ENCODE measurements around the gene ISG20L2. TPM values are rescaled to one million over a fixed set of nuclear protein-coding genes. Genes with fewer than 3 reads are reported as not detected.
"Not testable (repeated sequence)": the region's sequence is repeated elsewhere in the genome, so short reads cannot be mapped to it uniquely, and the experiment has no call there.

Gene ISG20L2
- polyA plus RNA-seq, 1 of the 3 experiments (the other 2 are of a cell fraction), result 31.6 TPM

GRCh38 chr1:156765666-156766065 lies 37.1 kb upstream of the ISG20L2 start:
- H3K27me3 ChIP-seq (ENCODE audit: insufficient read depth), result no peaks in the 10 kb centered on the region
- WGBS (ENCODE audit: low lambda C conversion rate), result 95% methylated on average over 5 of the region's 5 CpGs
- H3K9me3 ChIP-seq, result no peaks in the 10 kb centered on the region
- H3K36me3 ChIP-seq (replicated peaks in 1 of 2; ENCODE audit: control insufficient read depth in 1 of 2, insufficient read depth in 2 of 2, low read length in 1 of 2), result peaks cover 8 to 10% of the 10 kb centered on the region in 2 experiments
- peaks cover 13 to 15% of the 10 kb centered on the region in 2 experiments; a peak in 3 of 4 replicates for H3K4me1 ChIP-seq (ENCODE audit: control insufficient read depth in 1 of 2, insufficient read depth in 2 of 2, low read depth in 1 of 2, low read length in 1 of 2)
- peak overlapping the region in 1 of 2 experiments; percentile 75; a peak in 2 of 4 replicates for H3K4me3 ChIP-seq (ENCODE audit: low read depth in 2 of 2, low read length in 1 of 2)
- H2AFZ ChIP-seq (ENCODE audit: low read depth), result peak overlapping the region; percentile 85
- H3K79me2 ChIP-seq (ENCODE audit: insufficient read depth), result peaks cover 45% of the 10 kb centered on the region
- peak overlapping the region in 1 of 2 experiments; percentile 88; a peak in 2 of 4 replicates for H3K27ac ChIP-seq (ENCODE audit: low read depth in 2 of 2, low read length in 1 of 2)
- DNase-seq, result no peak
- peaks cover 2% of the 10 kb centered on the region; the same call in 1 of the 2 replicates for H4K20me1 ChIP-seq (ENCODE audit: insufficient read depth)
- no peaks in the 10 kb centered on the region for H3F3A ChIP-seq (replicated peaks; ENCODE audit: insufficient read depth)
- H3K9me2 ChIP-seq, result no peaks in the 10 kb centered on the region
- H3K4me2 ChIP-seq, result peak overlapping the region; percentile 83
- POLR2A ChIA-PET, result no interaction called here
- CTCF ChIA-PET, result interaction anchor here (1.5 to 9.5 kb wide), 4 partner anchors 14 to 106 kb away, joined by 3 to 64 read pairs (median 14); partner anchors contain the start of genes HDGF, INSRR and NTRK1
- H3K9ac ChIP-seq, result peak overlapping the region; percentile 82
- TF ChIP-seq IRF3 (IDR thresholded peaks at IDR 0.05; ENCODE audit: low read depth, low read length) (no peak), YY1 (IDR thresholded peaks at IDR 0.05; ENCODE audit: low read depth) (no peak), CTCF (IDR thresholded peaks at IDR 0.05) (no peak), MAX (IDR thresholded peaks at IDR 0.05; ENCODE audit: low read depth) (no peak), JUND (IDR thresholded peaks at IDR 0.05) (no peak), ZBTB33 (IDR thresholded peaks at IDR 0.05; ENCODE audit: borderline replicate concordance, low read depth) (no peak), SIN3A (IDR thresholded peaks at IDR 0.05; ENCODE audit: borderline replicate concordance, low read depth, low read length) (no peak), RAD21 (IDR thresholded peaks at IDR 0.05; ENCODE audit: low read length) (no peak), REST (IDR thresholded peaks at IDR 0.05; ENCODE audit: low read depth, low read length) (no peak), MXI1 (IDR thresholded peaks at IDR 0.05; ENCODE audit: low read depth, low read length) (no peak), NRF1 (IDR thresholded peaks at IDR 0.05; ENCODE audit: low read depth, low read length) (no peak), EP300 (IDR thresholded peaks at IDR 0.05; ENCODE audit: borderline replicate concordance in 1 of 2, low read depth in 1 of 2, low read length in 1 of 2) (no peak), GATA2 (CRISPR knock-in tag; IDR thresholded peaks at IDR 0.05) (no peak), USF2 (IDR thresholded peaks at IDR 0.05; ENCODE audit: borderline replicate concordance, low read depth, low read length) (no peak)

GRCh38 chr1:156765136-156765535 lies 36.6 kb upstream of the ISG20L2 start:
- H4K20me1 ChIP-seq (ENCODE audit: insufficient read depth); H3K27ac ChIP-seq (ENCODE audit: low read depth in 2 of 2, low read length in 1 of 2); H3K9me2 ChIP-seq; H3K27me3 ChIP-seq (ENCODE audit: insufficient read depth); DNase-seq; H3K36me3 ChIP-seq (replicated peaks in 1 of 2; ENCODE audit: control insufficient read depth in 1 of 2, insufficient read depth in 2 of 2, low read length in 1 of 2); H2AFZ ChIP-seq (ENCODE audit: low read depth); H3K9ac ChIP-seq; H3K9me3 ChIP-seq; H3K4me2 ChIP-seq; H3F3A ChIP-seq (replicated peaks; ENCODE audit: insufficient read depth); POLR2A ChIA-PET; H3K4me3 ChIP-seq (ENCODE audit: low read depth in 2 of 2, low read length in 1 of 2): not testable (repeated sequence)
- peaks cover 40% of the 10 kb centered on the region for H3K79me2 ChIP-seq (ENCODE audit: insufficient read depth)
- WGBS (ENCODE audit: low lambda C conversion rate), result 99% methylated on average over 15 of the region's 15 CpGs
- peaks cover 14 to 15% of the 10 kb centered on the region in 2 experiments; a peak in 3 of 4 replicates for H3K4me1 ChIP-seq (ENCODE audit: control insufficient read depth in 1 of 2, insufficient read depth in 2 of 2, low read depth in 1 of 2, low read length in 1 of 2)
- CTCF ChIA-PET, result interaction anchor here (3.9 to 9.5 kb wide), 2 partner anchors 76 to 95 kb away, joined by 21 to 64 read pairs; partner anchors contain the start of genes INSRR and NTRK1

Measured in SK-N-SH (cell line).